Measurements from ENCODE around the gene STIM2. TPM values are rescaled to one million over a fixed set of nuclear protein-coding genes. Genes with fewer than 3 reads are reported as not detected.

STIM2 gene
- total RNA-seq, 1 experiment from 2014 or later = 15.5 TPM

- Histone ChIP-seq H4K20me1 (ENCODE audit: low read length) (no peaks in the 10 kb centered on the region), H3K9me3 (ENCODE audit: low read length) (no peaks in the 10 kb centered on the region), H3K79me2 (ENCODE audit: low read length) (no peaks in the 10 kb centered on the region), H3K4me1 (ENCODE audit: insufficient read depth, low read length) (no peaks in the 10 kb centered on the region), H3K27ac (ENCODE audit: low read length) (no peak overlapping the region), H3K9ac (ENCODE audit: low read length) (no peak overlapping the region), H3F3A (ENCODE audit: low read length, unreplicated experiment) (no peaks in the 10 kb centered on the region), H3K27me3 (ENCODE audit: low read length) (no peaks in the 10 kb centered on the region), H3K9me2 (replicated peaks; ENCODE audit: low read length) (no peaks in the 10 kb centered on the region), H2AFZ (ENCODE audit: low read length) (no peak overlapping the region), H3K36me3 (ENCODE audit: low read depth, low read length) (no peaks in the 10 kb centered on the region), H3K4me2 (ENCODE audit: low read length) (no peak overlapping the region), H3K4me3 (ENCODE audit: low read length) (no peak overlapping the region)
- ATAC-seq (no peak), DNase-seq (no peak)
- ChIA-PET POLR2A (ENCODE audit: unreplicated experiment) (no interaction called here), CTCF (no interaction called here)
- intact Hi-C loops (cut with micrococcal nuclease) = no loop called here
- BruUV-seq (replicated peaks) = no TSS peak
- TF ChIP-seq EZH2phosphoT487 (IDR thresholded peaks at IDR 0.05; ENCODE audit: borderline replicate concordance, low read length) (no peak), CTCF (conservative IDR thresholded peaks at IDR 0.05; ENCODE audit: low read depth, low read length) (no peak), EZH2 (IDR thresholded peaks at IDR 0.05; ENCODE audit: low read length, unreplicated experiment) (no peak)
Observed at GRCh38 chr4:27043200-27043599, 182.6 kb downstream of the STIM2 start.

GRCh38 chr4:27046851-27047250 lies 186.2 kb downstream of the STIM2 start:
- Histone ChIP-seq H3K4me2 (ENCODE audit: low read length) (no peak overlapping the region), H3K27ac (ENCODE audit: low read length) (no peak overlapping the region), H3K4me1 (ENCODE audit: insufficient read depth, low read length) (peaks cover 5% of the 10 kb centered on the region), H3K9me3 (ENCODE audit: low read length) (no peaks in the 10 kb centered on the region), H3K4me3 (ENCODE audit: low read length) (no peak overlapping the region), H4K20me1 (ENCODE audit: low read length) (no peaks in the 10 kb centered on the region), H3F3A (ENCODE audit: low read length, unreplicated experiment) (no peaks in the 10 kb centered on the region), H2AFZ (ENCODE audit: low read length) (no peak overlapping the region), H3K79me2 (ENCODE audit: low read length) (no peaks in the 10 kb centered on the region), H3K9ac (ENCODE audit: low read length) (no peak overlapping the region), H3K27me3 (ENCODE audit: low read length) (no peaks in the 10 kb centered on the region), H3K36me3 (ENCODE audit: low read depth, low read length) (no peaks in the 10 kb centered on the region), H3K9me2 (replicated peaks; ENCODE audit: low read length) (no peaks in the 10 kb centered on the region)
- intact Hi-C loops (cut with micrococcal nuclease) = loop anchor here (5.0 kb wide), 1 partner anchor 585 kb away; no protein-coding TSS in a partner anchor
- CTCF ChIA-PET = interaction anchor here (0.8 kb wide), 1 partner anchor 365 kb away, joined by 3 read pairs; no protein-coding TSS in a partner anchor
- DNase-seq (no peak), ATAC-seq (no peak)
- POLR2A ChIA-PET (ENCODE audit: unreplicated experiment) = interaction anchor here (0.6 kb wide), 1 partner anchor 312 kb away, joined by 5 read pairs; no protein-coding TSS in a partner anchor
- BruUV-seq (replicated peaks) = no TSS peak
- TF ChIP-seq EZH2phosphoT487 (IDR thresholded peaks at IDR 0.05; ENCODE audit: borderline replicate concordance, low read length) = no peak
- no peak for TF ChIP-seq CTCF (conservative IDR thresholded peaks at IDR 0.05; ENCODE audit: low read depth, low read length)
- TF ChIP-seq EZH2 (IDR thresholded peaks at IDR 0.05; ENCODE audit: low read length, unreplicated experiment) = no peak

GRCh38 chr4:27048429-27049238 lies 188.0 kb downstream of the STIM2 start:
- Histone ChIP-seq H3K36me3 (ENCODE audit: low read depth, low read length) (no peaks in the 10 kb centered on the region), H3F3A (ENCODE audit: low read length, unreplicated experiment) (no peaks in the 10 kb centered on the region), H3K9me2 (replicated peaks; ENCODE audit: low read length) (no peaks in the 10 kb centered on the region), H3K27me3 (ENCODE audit: low read length) (no peaks in the 10 kb centered on the region), H3K9me3 (ENCODE audit: low read length) (no peaks in the 10 kb centered on the region), H3K4me3 (ENCODE audit: low read length) (peak overlapping the region; percentile 66), H4K20me1 (ENCODE audit: low read length) (no peaks in the 10 kb centered on the region), H3K79me2 (ENCODE audit: low read length) (no peaks in the 10 kb centered on the region), H3K27ac (ENCODE audit: low read length) (no peak overlapping the region), H3K4me1 (ENCODE audit: insufficient read depth, low read length) (peaks cover 5% of the 10 kb centered on the region), H3K4me2 (ENCODE audit: low read length) (peak overlapping the region; percentile 91), H2AFZ (ENCODE audit: low read length) (peak overlapping the region; percentile 77), H3K9ac (ENCODE audit: low read length) (no peak overlapping the region)
- ATAC-seq (peak; percentile 15; the same call in 1 of the 2 replicates), DNase-seq (peak; percentile 57)
- CTCF ChIA-PET = interaction anchor here (0.7 kb wide), 1 partner anchor 163 kb away, joined by 3 read pairs; no protein-coding TSS in a partner anchor
- no peak for TF ChIP-seq EZH2phosphoT487 (IDR thresholded peaks at IDR 0.05; ENCODE audit: borderline replicate concordance, low read length)
- peak; percentile 68 for TF ChIP-seq CTCF (conservative IDR thresholded peaks at IDR 0.05; ENCODE audit: low read depth, low read length)
- POLR2A ChIA-PET (ENCODE audit: unreplicated experiment) = no interaction called here
- intact Hi-C loops (cut with micrococcal nuclease) = loop anchor here (2.0 to 5.0 kb wide), 2 partner anchors 128 to 584 kb away; no protein-coding TSS in a partner anchor
- BruUV-seq (replicated peaks) = no TSS peak

Measured in PC-3 (cell line).